ENCODE data around the gene CENPF. TPM values are rescaled to one million over a fixed set of nuclear protein-coding genes. Genes with fewer than 3 reads are reported as not detected.

The CENPF gene
- total and polyA plus RNA-seq, 2 of the 13 experiments (the other 11 are each of a cell fraction or from before 2014, with no cell fraction given), result 14.7 to 84.9 TPM

DNA sequence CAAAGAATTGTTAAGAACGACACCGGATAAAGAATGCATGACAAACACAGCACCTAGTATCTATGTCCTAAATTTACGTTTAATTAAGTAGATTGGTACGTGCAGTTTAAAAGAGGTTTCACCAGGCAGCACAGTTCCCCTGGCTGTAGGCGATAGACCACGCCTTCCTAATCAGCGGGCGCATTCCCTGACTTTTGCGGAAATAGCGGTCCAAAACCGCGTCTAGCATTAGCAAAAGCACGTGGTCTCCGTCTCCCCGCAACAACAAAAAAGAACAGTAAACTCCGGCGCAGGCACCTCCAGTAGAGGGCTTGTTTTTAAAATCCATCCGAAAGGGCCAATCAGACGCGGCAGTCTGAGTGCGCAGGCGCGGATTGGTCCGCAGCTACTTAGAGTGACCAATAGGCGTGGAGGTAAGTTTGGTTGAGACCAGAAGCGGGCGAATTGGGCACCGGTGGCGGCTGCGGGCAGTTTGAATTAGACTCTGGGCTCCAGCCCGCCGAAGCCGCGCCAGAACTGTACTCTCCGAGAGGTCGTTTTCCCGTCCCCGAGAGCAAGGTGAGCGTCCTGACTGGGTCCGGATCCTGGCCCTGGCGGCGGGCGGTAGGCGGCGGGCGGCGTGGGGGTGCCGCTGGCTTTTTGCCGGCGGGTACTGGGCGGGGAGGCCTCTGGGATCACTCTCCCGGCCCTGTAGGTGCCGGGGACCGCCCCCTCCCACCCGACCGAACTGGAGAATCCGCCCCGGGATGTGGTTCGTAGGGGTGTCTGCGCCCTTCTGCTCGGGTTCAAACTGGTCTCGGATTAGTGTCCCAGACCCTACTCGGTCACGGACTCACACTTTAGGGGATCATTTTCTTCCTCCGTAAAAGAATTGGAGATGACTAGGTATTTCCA, at the start of gene CENPF (continued):
- peak; percentile 98 for TF ChIP-seq POGZ (CRISPR knock-in tag; IDR thresholded peaks at IDR 0.05)
- TF ChIP-seq CCAR2 (optimal IDR thresholded peaks at IDR 0.05; ENCODE audit: low read depth, low read length), result no peak
- TF ChIP-seq NFKB2 (CRISPR knock-in tag; IDR thresholded peaks at IDR 0.05; ENCODE audit: borderline replicate concordance), result peak; percentile 62; the same call in 1 of the 2 replicates
- TF ChIP-seq, protein P1, sequence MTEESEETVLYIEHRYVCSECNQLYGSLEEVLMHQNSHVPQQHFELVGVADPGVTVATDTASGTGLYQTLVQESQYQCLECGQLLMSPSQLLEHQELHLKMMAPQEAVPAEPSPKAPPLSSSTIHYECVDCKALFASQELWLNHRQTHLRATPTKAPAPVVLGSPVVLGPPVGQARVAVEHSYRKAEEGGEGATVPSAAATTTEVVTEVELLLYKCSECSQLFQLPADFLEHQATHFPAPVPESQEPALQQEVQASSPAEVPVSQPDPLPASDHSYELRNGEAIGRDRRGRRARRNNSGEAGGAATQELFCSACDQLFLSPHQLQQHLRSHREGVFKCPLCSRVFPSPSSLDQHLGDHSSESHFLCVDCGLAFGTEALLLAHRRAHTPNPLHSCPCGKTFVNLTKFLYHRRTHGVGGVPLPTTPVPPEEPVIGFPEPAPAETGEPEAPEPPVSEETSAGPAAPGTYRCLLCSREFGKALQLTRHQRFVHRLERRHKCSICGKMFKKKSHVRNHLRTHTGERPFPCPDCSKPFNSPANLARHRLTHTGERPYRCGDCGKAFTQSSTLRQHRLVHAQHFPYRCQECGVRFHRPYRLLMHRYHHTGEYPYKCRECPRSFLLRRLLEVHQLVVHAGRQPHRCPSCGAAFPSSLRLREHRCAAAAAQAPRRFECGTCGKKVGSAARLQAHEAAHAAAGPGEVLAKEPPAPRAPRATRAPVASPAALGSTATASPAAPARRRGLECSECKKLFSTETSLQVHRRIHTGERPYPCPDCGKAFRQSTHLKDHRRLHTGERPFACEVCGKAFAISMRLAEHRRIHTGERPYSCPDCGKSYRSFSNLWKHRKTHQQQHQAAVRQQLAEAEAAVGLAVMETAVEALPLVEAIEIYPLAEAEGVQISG (CRISPR knock-in tag; IDR thresholded peaks at IDR 0.05), result peak; percentile 67
- TF ChIP-seq, protein P2, sequence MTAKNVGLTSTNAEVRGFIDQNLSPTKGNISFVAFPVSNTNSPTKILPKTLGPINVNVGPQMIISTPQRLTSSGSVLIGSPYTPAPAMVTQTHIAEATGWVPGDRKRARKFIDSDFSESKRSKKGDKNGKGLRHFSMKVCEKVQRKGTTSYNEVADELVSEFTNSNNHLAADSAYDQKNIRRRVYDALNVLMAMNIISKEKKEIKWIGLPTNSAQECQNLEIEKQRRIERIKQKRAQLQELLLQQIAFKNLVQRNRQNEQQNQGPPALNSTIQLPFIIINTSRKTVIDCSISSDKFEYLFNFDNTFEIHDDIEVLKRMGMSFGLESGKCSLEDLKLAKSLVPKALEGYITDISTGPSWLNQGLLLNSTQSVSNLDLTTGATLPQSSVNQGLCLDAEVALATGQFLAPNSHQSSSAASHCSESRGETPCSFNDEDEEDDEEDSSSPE (CRISPR knock-in tag; IDR thresholded peaks at IDR 0.05), result peak; percentile 99
- no peak for TF ChIP-seq ZNF256 (CRISPR knock-in tag; conservative IDR thresholded peaks at IDR 0.05)
- no peak for TF ChIP-seq SIX1 (CRISPR knock-in tag; IDR thresholded peaks at IDR 0.05; ENCODE audit: borderline replicate concordance)
- TF ChIP-seq MIER2 (CRISPR knock-in tag; IDR thresholded peaks at IDR 0.05), result no peak
- no peak for TF ChIP-seq CBX1 (IDR thresholded peaks at IDR 0.05; ENCODE audit: low read depth)
- no peak for TF ChIP-seq HIVEP1 (CRISPR knock-in tag; IDR thresholded peaks at IDR 0.05)
- peak; percentile 94 for TF ChIP-seq ZC3H13 (CRISPR knock-in tag; IDR thresholded peaks at IDR 0.05)
- TF ChIP-seq ZFX (CRISPR knock-in tag; IDR thresholded peaks at IDR 0.05; ENCODE audit: low read depth), result peak; percentile 59
- TF ChIP-seq SOX6 (IDR thresholded peaks at IDR 0.05), result no peak
- no peak; the same call in 1 of the 2 replicates for TF ChIP-seq SOX6 (CRISPR knock-in tag; IDR thresholded peaks at IDR 0.05)
- TF ChIP-seq YEATS4 (CRISPR knock-in tag; IDR thresholded peaks at IDR 0.05; ENCODE audit: borderline replicate concordance), result peak; percentile 92
- TF ChIP-seq ZNF530 (CRISPR knock-in tag; IDR thresholded peaks at IDR 0.05; ENCODE audit: low read depth), result no peak
- no peak for TF ChIP-seq ZNF569 (CRISPR knock-in tag; IDR thresholded peaks at IDR 0.05; ENCODE audit: borderline replicate concordance)
- peak; percentile 32 for TF ChIP-seq ZNF883 (CRISPR knock-in tag; IDR thresholded peaks at IDR 0.05; ENCODE audit: not compliant biosample characterization)
- no peak for TF ChIP-seq STAT5B (CRISPR knock-in tag; IDR thresholded peaks at IDR 0.05)
- TF ChIP-seq, protein P3, sequence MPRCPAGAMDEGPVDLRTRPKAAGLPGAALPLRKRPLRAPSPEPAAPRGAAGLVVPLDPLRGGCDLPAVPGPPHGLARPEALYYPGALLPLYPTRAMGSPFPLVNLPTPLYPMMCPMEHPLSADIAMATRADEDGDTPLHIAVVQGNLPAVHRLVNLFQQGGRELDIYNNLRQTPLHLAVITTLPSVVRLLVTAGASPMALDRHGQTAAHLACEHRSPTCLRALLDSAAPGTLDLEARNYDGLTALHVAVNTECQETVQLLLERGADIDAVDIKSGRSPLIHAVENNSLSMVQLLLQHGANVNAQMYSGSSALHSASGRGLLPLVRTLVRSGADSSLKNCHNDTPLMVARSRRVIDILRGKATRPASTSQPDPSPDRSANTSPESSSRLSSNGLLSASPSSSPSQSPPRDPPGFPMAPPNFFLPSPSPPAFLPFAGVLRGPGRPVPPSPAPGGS (CRISPR knock-in tag; IDR thresholded peaks at IDR 0.05), result peak; percentile 67; the same call in 1 of the 2 replicates
- no peak for TF ChIP-seq ZNF282 (IDR thresholded peaks at IDR 0.05; ENCODE audit: partially characterized antibody)
- TF ChIP-seq ETV5 (CRISPR knock-in tag; IDR thresholded peaks at IDR 0.05; ENCODE audit: borderline replicate concordance), result peak; percentile 26; the same call in 1 of the 2 replicates
- no peak for TF ChIP-seq ARNT (IDR thresholded peaks at IDR 0.05)
- TF ChIP-seq, protein P4, sequence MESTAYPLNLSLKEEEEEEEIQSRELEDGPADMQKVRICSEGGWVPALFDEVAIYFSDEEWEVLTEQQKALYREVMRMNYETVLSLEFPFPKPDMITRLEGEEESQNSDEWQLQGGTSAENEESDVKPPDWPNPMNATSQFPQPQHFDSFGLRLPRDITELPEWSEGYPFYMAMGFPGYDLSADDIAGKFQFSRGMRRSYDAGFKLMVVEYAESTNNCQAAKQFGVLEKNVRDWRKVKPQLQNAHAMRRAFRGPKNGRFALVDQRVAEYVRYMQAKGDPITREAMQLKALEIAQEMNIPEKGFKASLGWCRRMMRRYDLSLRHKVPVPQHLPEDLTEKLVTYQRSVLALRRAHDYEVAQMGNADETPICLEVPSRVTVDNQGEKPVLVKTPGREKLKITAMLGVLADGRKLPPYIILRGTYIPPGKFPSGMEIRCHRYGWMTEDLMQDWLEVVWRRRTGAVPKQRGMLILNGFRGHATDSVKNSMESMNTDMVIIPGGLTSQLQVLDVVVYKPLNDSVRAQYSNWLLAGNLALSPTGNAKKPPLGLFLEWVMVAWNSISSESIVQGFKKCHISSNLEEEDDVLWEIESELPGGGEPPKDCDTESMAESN (CRISPR knock-in tag; conservative IDR thresholded peaks at IDR 0.05), result peak; percentile 93
